PFSK-1 (cell line): ENCODE results near the gene SGSH.

ENCODE experiments used
- FOXP2 ChIP-seq: optimal IDR thresholded peaks from 2 replicates; pipeline ENCODE3; 2011; ENCODE audit warnings: borderline replicate concordance, control low read depth, inconsistent platforms; ENCODE audit not compliant: insufficient read depth; ENCODE audit errors: extremely low read length, extremely low read depth
- POLR2AphosphoS5 ChIP-seq: IDR thresholded peaks from 2 replicates; pipeline ENCODE4 v1.6.1; 2012; ENCODE audit warnings: low read depth, mild to moderate bottlenecking, control low read depth, low read length, moderate library complexity
- REST ChIP-seq, 2 experiments: IDR thresholded peaks; 2 replicates each; pipeline versions ENCODE4 v1.6.1 to v1.8.0; 2011 to 2012; ENCODE audit warnings: low read depth in 2 of 2, low read length in 2 of 2, control low read depth in 1 of 2, inconsistent platforms in 1 of 2, mild to moderate bottlenecking in 1 of 2, moderate library complexity in 1 of 2; ENCODE audit not compliant: insufficient read depth in 1 of 2
- SIN3A ChIP-seq: IDR thresholded peaks from 2 replicates; pipeline ENCODE4 v1.6.1; 2012; ENCODE audit warnings: mild to moderate bottlenecking, low read length, moderate library complexity, borderline replicate concordance; ENCODE audit not compliant: insufficient read depth
- TAF1 ChIP-seq: IDR thresholded peaks from 2 replicates; pipeline ENCODE4 v1.6.1; 2012; ENCODE audit warnings: low read length, control low read depth, borderline replicate concordance; ENCODE audit not compliant: insufficient read depth

The SGSH gene

GRCh38 chr17:80176757-80177156 lies 43.4 kb downstream of the SGSH start:
- TF ChIP-seq SIN3A (no peak), POLR2AphosphoS5 (no peak), REST (IDR thresholded peaks at IDR 0.05; ENCODE audit: insufficient read depth in 1 of 2, low read depth in 2 of 2, low read length in 2 of 2) (no peak), TAF1 (no peak), FOXP2 (no peak)

- TF ChIP-seq POLR2AphosphoS5 = no peak
- no peak for TF ChIP-seq REST (IDR thresholded peaks at IDR 0.05; ENCODE audit: insufficient read depth in 1 of 2, low read depth in 2 of 2, low read length in 2 of 2)
- no peak for TF ChIP-seq TAF1
- no peak for TF ChIP-seq SIN3A
- no peak for TF ChIP-seq FOXP2
Measured at GRCh38 chr17:80173916-80174315, 46.2 kb downstream of the SGSH start.

GRCh38 chr17:80173126-80173525 lies 47.0 kb downstream of the SGSH start:
- TF ChIP-seq SIN3A = no peak
- no peak for TF ChIP-seq TAF1
- TF ChIP-seq REST (IDR thresholded peaks at IDR 0.05; ENCODE audit: insufficient read depth in 1 of 2, low read depth in 2 of 2, low read length in 2 of 2) = no peak
- TF ChIP-seq FOXP2 = no peak
- TF ChIP-seq POLR2AphosphoS5 = no peak

GRCh38 chr17:80171681-80172080 lies 48.5 kb downstream of the SGSH start:
- TF ChIP-seq REST (IDR thresholded peaks at IDR 0.05; ENCODE audit: insufficient read depth in 1 of 2, low read depth in 2 of 2, low read length in 2 of 2) (no peak), SIN3A (no peak), POLR2AphosphoS5 (no peak), FOXP2 (no peak), TAF1 (no peak)
